Trophoblast cell (in vitro differentiated cells and primary cell): ENCODE results near the gene VAMP4.

Experiments
- DNase-seq, 2 donors: peaks; one replicate each; pipeline ENCODE4 v3.0.0-alpha.2; 2016
- H2AFZ ChIP-seq: 2 replicates; pipeline ENCODE4 v1.6.1; 2013; ENCODE audit warnings: low read length, moderate library complexity, mild to moderate bottlenecking; ENCODE audit not compliant: insufficient read depth, poor library complexity
- H2AK5ac ChIP-seq: 2 replicates; pipeline ENCODE4 v1.6.1; 2013; ENCODE audit warnings: mild to moderate bottlenecking, low read length
- H2BK120ac ChIP-seq: 2 replicates; pipeline ENCODE4 v1.6.1; 2013; ENCODE audit warnings: low read length, mild to moderate bottlenecking, moderate library complexity; ENCODE audit not compliant: insufficient read depth, poor library complexity
- H2BK12ac ChIP-seq: 2 replicates; pipeline ENCODE4 v1.6.1; 2013; ENCODE audit warnings: mild to moderate bottlenecking, low read length, moderate library complexity
- H2BK5ac ChIP-seq: 2 replicates; pipeline ENCODE4 v1.6.1; 2013; ENCODE audit warnings: low read length, low read depth, moderate library complexity, mild to moderate bottlenecking; ENCODE audit not compliant: poor library complexity
- H3K14ac ChIP-seq: 2 replicates; pipeline ENCODE4 v1.6.1; 2013; ENCODE audit warnings: mild to moderate bottlenecking, low read length
- H3K18ac ChIP-seq: 2 replicates; pipeline ENCODE4 v1.6.1; 2013; ENCODE audit warnings: mild to moderate bottlenecking, low read length
- H3K23ac ChIP-seq: 2 replicates; pipeline ENCODE4 v1.6.1; 2013; ENCODE audit warnings: low read length
- H3K27ac ChIP-seq: 2 replicates; pipeline ENCODE4 v1.5.1; 2013; ENCODE audit warnings: low read depth, mild to moderate bottlenecking, inconsistent platforms, low read length, moderate library complexity
- H3K27me3 ChIP-seq: 2 replicates; pipeline ENCODE4 v1.6.1; 2013; ENCODE audit warnings: inconsistent platforms, mild to moderate bottlenecking, low read length, moderate library complexity; ENCODE audit not compliant: insufficient read depth
- H3K36me3 ChIP-seq, 2 experiments: 1 replicate in 1 of 2; 2 replicates in 1 of 2; pipeline ENCODE4 v1.6.1; 2013; ENCODE audit warnings: low read length in 2 of 2, mild to moderate bottlenecking in 2 of 2, moderate library complexity in 1 of 2; ENCODE audit not compliant: insufficient read depth in 2 of 2, control insufficient read depth in 1 of 2
- H3K4ac ChIP-seq: 2 replicates; pipeline ENCODE4 v1.6.1; 2013; ENCODE audit warnings: low read depth, mild to moderate bottlenecking, low read length, moderate library complexity
- H3K4me1 ChIP-seq, 2 experiments: 1 replicate in 1 of 2; 2 replicates in 1 of 2; pipeline ENCODE4 v1.6.1; 2013; ENCODE audit warnings: low read length in 2 of 2, mild to moderate bottlenecking in 2 of 2, moderate library complexity in 1 of 2; ENCODE audit not compliant: insufficient read depth in 2 of 2, control insufficient read depth in 1 of 2
- H3K4me2 ChIP-seq: 2 replicates; pipeline ENCODE4 v1.6.1; 2013; ENCODE audit warnings: inconsistent platforms, mild to moderate bottlenecking, low read length, moderate library complexity
- H3K4me3 ChIP-seq: 2 replicates; pipeline ENCODE4 v1.5.1; 2013; ENCODE audit warnings: mild to moderate bottlenecking, low read depth, low read length, inconsistent platforms
- H3K79me1 ChIP-seq: one replicate; pipeline ENCODE4 v1.6.1; 2013; ENCODE audit warnings: low read length
- H3K79me2 ChIP-seq: 2 replicates; pipeline ENCODE4 v1.6.1; 2013; ENCODE audit warnings: low read length, mild to moderate bottlenecking; ENCODE audit not compliant: control insufficient read depth, insufficient read depth, poor library complexity
- H3K9ac ChIP-seq: 2 replicates; pipeline ENCODE4 v1.6.1; 2013; ENCODE audit warnings: mild to moderate bottlenecking, low read length
- H3K9me3 ChIP-seq: 2 replicates; pipeline ENCODE4 v1.6.1; 2013; ENCODE audit warnings: low read depth, mild to moderate bottlenecking, control low read depth, inconsistent platforms, low read length; ENCODE audit not compliant: insufficient read depth
- H4K12ac ChIP-seq: 2 replicates; pipeline ENCODE4 v1.6.1; 2013; ENCODE audit warnings: low read depth, mild to moderate bottlenecking, low read length, moderate library complexity
- H4K8ac ChIP-seq: 2 replicates; pipeline ENCODE4 v1.6.1; 2013; ENCODE audit warnings: low read depth, mild to moderate bottlenecking, low read length, moderate library complexity
- H4K91ac ChIP-seq: one replicate; pipeline ENCODE4 v1.6.1; 2013; ENCODE audit warnings: low read depth, mild to moderate bottlenecking, low read length, moderate library complexity
- WGBS: extraction: QIAGEN DNeasy Blood & Tissue Kit; methylation state at CpG from one replicate; pipeline ENCODE4 v1.1.7; 2013; ENCODE audit warnings: missing lambda C conversion rate; ENCODE audit not compliant: insufficient read length, insufficient coverage; ENCODE audit errors: extremely low coverage; 5-methylcytosine and 5-hydroxymethylcytosine counted together

The VAMP4 gene

GRCh38 chr1:171786534-171786933 lies 44.7 kb upstream of the VAMP4 start:
- no CpG with 5 or more reads among the region's 2 CpGs for WGBS
- Histone ChIP-seq H2AFZ (no peak overlapping the region), H4K8ac (no peak overlapping the region), H2BK12ac (no peak overlapping the region), H3K79me2 (peaks cover 6% of the 10 kb centered on the region), H3K23ac (no peak overlapping the region), H3K9me3 (peaks cover 2% of the 10 kb centered on the region), H3K4ac (no peak overlapping the region), H3K4me2 (no peak overlapping the region), H3K36me3 (peaks cover 32 to 57% of the 10 kb centered on the region in 2 experiments), H2AK5ac (no peak overlapping the region), H3K4me1 (peaks cover 0 to 7% of the 10 kb centered on the region in 2 experiments), H4K91ac (no peak overlapping the region), H3K14ac (no peak overlapping the region), H3K79me1 (peaks cover 4% of the 10 kb centered on the region), H2BK5ac (no peak overlapping the region), H3K27ac (no peak overlapping the region), H4K12ac (no peak overlapping the region), H3K27me3 (no peaks in the 10 kb centered on the region), H3K18ac (no peak overlapping the region), H3K4me3 (no peak overlapping the region), H2BK120ac (no peak overlapping the region), H3K9ac (no peak overlapping the region)
- no peak for DNase-seq

DNA sequence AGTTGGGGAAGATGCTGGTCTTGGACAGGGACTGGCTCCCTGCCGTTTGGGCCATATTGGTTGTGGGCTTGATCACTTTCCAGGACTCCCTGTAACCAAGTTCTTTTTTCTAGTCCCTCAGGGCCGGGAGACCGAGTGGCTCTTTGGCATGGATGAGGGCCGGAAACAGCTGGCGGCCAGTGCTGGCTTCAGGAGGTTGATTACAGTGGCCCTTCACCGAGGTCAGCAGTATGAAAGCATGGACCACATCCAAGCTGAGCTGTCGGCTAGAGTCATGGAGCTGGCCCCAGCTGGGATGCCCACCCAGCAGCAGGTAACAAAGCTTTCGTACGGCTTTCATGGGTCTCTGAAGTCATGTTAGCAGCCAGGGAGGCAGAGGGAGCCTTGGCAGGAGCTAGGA lies 43.9 kb upstream of the VAMP4 start:
- Histone ChIP-seq H3K27me3 (no peaks in the 10 kb centered on the region), H3K36me3 (peaks cover 27 to 51% of the 10 kb centered on the region in 2 experiments)

GRCh38 chr1:171784784-171785183 lies 42.9 kb upstream of the VAMP4 start:
- Histone ChIP-seq H2BK5ac (no peak overlapping the region), H3K9ac (no peak overlapping the region), H4K91ac (no peak overlapping the region), H2BK120ac (no peak overlapping the region), H3K4me2 (no peak overlapping the region), H3K4me3 (no peak overlapping the region), H3K14ac (no peak overlapping the region), H3K27ac (no peak overlapping the region), H3K9me3 (peaks cover 2% of the 10 kb centered on the region), H2AFZ (no peak overlapping the region), H3K4me1 (peaks cover 0 to 12% of the 10 kb centered on the region in 2 experiments), H3K79me2 (peaks cover 7% of the 10 kb centered on the region), H3K4ac (no peak overlapping the region), H3K27me3 (no peaks in the 10 kb centered on the region), H4K8ac (no peak overlapping the region), H3K18ac (no peak overlapping the region), H4K12ac (no peak overlapping the region), H3K79me1 (peaks cover 6% of the 10 kb centered on the region), H3K23ac (no peak overlapping the region), H2BK12ac (no peak overlapping the region), H2AK5ac (no peak overlapping the region), H3K36me3 (peaks cover 21 to 44% of the 10 kb centered on the region in 2 experiments)
- DNase-seq, result no peak

More for the DNA sequence above, 43.9 kb upstream of the VAMP4 start:
- H2BK12ac ChIP-seq, result no peak overlapping the region
- H2BK120ac ChIP-seq, result no peak overlapping the region
- H4K91ac ChIP-seq, result no peak overlapping the region
- H3K23ac ChIP-seq, result no peak overlapping the region
- peaks cover 0 to 7% of the 10 kb centered on the region in 2 experiments for H3K4me1 ChIP-seq
- H2BK5ac ChIP-seq, result no peak overlapping the region
- H3K9ac ChIP-seq, result no peak overlapping the region
- H3K4me2 ChIP-seq, result no peak overlapping the region
- H3K14ac ChIP-seq, result no peak overlapping the region
- H3K9me3 ChIP-seq, result peaks cover 2% of the 10 kb centered on the region
- H2AK5ac ChIP-seq, result no peak overlapping the region
- peaks cover 7% of the 10 kb centered on the region for H3K79me2 ChIP-seq
- H4K8ac ChIP-seq, result no peak overlapping the region
- H3K18ac ChIP-seq, result no peak overlapping the region
- H3K4me3 ChIP-seq, result peak overlapping the region; percentile 35
- no CpG with 5 or more reads among the region's 9 CpGs for WGBS
- H3K79me1 ChIP-seq, result peaks cover 6% of the 10 kb centered on the region
- H3K27ac ChIP-seq, result no peak overlapping the region
- DNase-seq, result no peak
- no peak overlapping the region for H4K12ac ChIP-seq
- no peak overlapping the region for H3K4ac ChIP-seq
- H2AFZ ChIP-seq, result no peak overlapping the region

GRCh38 chr1:171783816-171784530 lies 42.1 kb upstream of the VAMP4 start:
- H4K8ac ChIP-seq, result no peak overlapping the region

More at GRCh38 chr1:171783816-171784530, 42.1 kb upstream of the VAMP4 start:
- Histone ChIP-seq H3K14ac (no peak overlapping the region), H3K18ac (no peak overlapping the region), H3K79me1 (peaks cover 6% of the 10 kb centered on the region), H2AK5ac (no peak overlapping the region), H3K23ac (no peak overlapping the region), H2BK12ac (no peak overlapping the region), H2BK5ac (no peak overlapping the region), H3K9ac (no peak overlapping the region), H4K12ac (no peak overlapping the region), H3K4ac (no peak overlapping the region), H3K27me3 (no peaks in the 10 kb centered on the region), H3K9me3 (peaks cover 2% of the 10 kb centered on the region), H4K91ac (no peak overlapping the region), H3K4me3 (no peak overlapping the region), H3K36me3 (peaks cover 21 to 40% of the 10 kb centered on the region in 2 experiments), H3K4me1 (peaks cover 0 to 12% of the 10 kb centered on the region in 2 experiments), H3K27ac (no peak overlapping the region), H2BK120ac (no peak overlapping the region), H3K79me2 (peaks cover 7% of the 10 kb centered on the region), H3K4me2 (no peak overlapping the region), H2AFZ (no peak overlapping the region)
- no CpG with 5 or more reads among the region's 25 CpGs for WGBS
- no peak for DNase-seq
